PFSK-1 (cell line): ENCODE data around the gene NCOR2.

ENCODE experiments used
- FOXP2 ChIP-seq: optimal IDR thresholded peaks from 2 replicates; pipeline ENCODE3; 2011; ENCODE audit warnings: borderline replicate concordance, control low read depth, inconsistent platforms; ENCODE audit not compliant: insufficient read depth; ENCODE audit errors: extremely low read length, extremely low read depth
- POLR2AphosphoS5 ChIP-seq: IDR thresholded peaks from 2 replicates; pipeline ENCODE4 v1.6.1; 2012; ENCODE audit warnings: low read depth, mild to moderate bottlenecking, control low read depth, low read length, moderate library complexity
- SIN3A ChIP-seq: IDR thresholded peaks from 2 replicates; pipeline ENCODE4 v1.6.1; 2012; ENCODE audit warnings: mild to moderate bottlenecking, low read length, moderate library complexity, borderline replicate concordance; ENCODE audit not compliant: insufficient read depth
- TAF1 ChIP-seq: IDR thresholded peaks from 2 replicates; pipeline ENCODE4 v1.6.1; 2012; ENCODE audit warnings: low read length, control low read depth, borderline replicate concordance; ENCODE audit not compliant: insufficient read depth
- TF ChIP-seq, protein P1 (sequence below), 2 experiments: IDR thresholded peaks; 2 replicates each; pipeline versions ENCODE4 v1.6.1 to v1.8.0; 2011 to 2012; ENCODE audit warnings: low read depth in 2 of 2, low read length in 2 of 2, control low read depth in 1 of 2, inconsistent platforms in 1 of 2, mild to moderate bottlenecking in 1 of 2, moderate library complexity in 1 of 2; ENCODE audit not compliant: insufficient read depth in 1 of 2

Gene NCOR2

DNA sequence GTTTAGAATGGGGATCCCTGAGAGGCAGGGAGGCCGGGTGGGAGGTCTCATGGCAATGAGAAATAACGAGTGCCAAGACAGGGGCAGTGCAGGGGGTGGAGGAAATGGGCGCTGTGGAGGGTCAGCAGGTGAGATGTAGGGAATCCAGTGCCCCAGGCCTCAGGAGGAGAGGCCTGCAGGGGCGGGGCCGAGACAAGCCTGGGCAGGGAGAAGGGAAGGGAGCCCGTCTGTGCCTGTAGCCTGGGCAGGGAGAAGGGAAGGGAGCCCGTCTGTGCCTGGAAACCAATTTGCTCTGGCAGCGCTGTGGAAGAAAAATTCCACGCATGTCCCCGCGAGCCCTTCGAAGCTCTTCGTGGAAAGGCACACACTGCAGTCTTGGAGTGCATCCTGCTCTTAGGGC lies 10.6 kb upstream of the NCOR2 start:
- TF ChIP-seq FOXP2 (no peak), SIN3A (no peak)

DNA sequence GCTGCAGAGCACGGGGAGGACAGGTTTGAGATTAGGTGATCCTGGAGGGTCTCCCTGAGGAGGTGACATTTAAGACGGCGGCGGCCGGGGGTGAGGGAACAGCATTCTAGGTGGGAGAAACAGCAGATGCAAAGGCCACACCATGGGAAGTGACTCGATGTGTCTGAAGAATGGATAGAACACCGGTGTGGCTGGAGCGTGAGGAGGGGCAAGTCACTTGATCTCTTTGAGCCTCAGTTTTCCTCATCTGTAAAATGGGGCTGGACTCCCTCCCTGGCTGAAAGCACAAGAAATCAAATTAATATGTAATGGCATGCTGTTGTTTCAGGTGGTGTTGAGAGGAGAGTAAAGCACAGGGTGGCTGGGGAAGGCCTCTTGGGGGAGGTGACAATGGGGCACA lies 10.0 kb upstream of the NCOR2 start:
- TF ChIP-seq POLR2AphosphoS5 (no peak), SIN3A (no peak), FOXP2 (no peak), TAF1 (no peak)
- TF ChIP-seq, protein P1, sequence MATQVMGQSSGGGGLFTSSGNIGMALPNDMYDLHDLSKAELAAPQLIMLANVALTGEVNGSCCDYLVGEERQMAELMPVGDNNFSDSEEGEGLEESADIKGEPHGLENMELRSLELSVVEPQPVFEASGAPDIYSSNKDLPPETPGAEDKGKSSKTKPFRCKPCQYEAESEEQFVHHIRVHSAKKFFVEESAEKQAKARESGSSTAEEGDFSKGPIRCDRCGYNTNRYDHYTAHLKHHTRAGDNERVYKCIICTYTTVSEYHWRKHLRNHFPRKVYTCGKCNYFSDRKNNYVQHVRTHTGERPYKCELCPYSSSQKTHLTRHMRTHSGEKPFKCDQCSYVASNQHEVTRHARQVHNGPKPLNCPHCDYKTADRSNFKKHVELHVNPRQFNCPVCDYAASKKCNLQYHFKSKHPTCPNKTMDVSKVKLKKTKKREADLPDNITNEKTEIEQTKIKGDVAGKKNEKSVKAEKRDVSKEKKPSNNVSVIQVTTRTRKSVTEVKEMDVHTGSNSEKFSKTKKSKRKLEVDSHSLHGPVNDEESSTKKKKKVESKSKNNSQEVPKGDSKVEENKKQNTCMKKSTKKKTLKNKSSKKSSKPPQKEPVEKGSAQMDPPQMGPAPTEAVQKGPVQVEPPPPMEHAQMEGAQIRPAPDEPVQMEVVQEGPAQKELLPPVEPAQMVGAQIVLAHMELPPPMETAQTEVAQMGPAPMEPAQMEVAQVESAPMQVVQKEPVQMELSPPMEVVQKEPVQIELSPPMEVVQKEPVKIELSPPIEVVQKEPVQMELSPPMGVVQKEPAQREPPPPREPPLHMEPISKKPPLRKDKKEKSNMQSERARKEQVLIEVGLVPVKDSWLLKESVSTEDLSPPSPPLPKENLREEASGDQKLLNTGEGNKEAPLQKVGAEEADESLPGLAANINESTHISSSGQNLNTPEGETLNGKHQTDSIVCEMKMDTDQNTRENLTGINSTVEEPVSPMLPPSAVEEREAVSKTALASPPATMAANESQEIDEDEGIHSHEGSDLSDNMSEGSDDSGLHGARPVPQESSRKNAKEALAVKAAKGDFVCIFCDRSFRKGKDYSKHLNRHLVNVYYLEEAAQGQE (IDR thresholded peaks at IDR 0.05; ENCODE audit: insufficient read depth in 1 of 2, low read depth in 2 of 2, low read length in 2 of 2) = no peak

DNA sequence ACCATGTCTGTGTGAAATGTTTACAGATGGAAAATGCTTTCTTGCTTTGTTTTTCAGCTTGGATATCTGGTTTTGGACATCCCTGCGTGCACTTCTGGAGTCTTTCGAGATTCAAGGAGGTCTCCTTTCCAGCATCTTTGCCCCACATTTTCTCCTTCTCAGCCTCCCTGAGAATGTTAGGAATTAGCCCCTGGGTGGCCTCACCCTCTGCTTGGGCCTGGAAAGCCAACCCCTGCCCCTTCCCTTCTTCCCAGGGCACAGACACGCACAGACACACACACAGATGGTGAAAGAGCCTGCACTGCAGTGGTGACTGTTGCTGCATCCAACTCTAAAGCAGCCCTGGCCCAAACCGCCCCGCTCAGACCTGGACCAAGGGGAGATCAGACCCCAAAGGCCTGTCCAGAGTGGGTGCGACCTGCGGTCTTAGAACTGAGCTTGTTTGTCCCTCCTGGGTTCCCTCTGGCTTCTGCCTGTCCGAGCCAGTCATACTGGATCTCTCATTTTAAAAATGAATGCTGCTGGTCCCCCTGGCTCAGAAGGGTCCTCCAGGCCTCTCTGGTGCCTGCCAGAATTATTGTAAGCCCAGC lies 8.7 kb upstream of the NCOR2 start:
- TF ChIP-seq, protein P1 (IDR thresholded peaks at IDR 0.05; ENCODE audit: insufficient read depth in 1 of 2, low read depth in 2 of 2, low read length in 2 of 2) = no peak
- TF ChIP-seq FOXP2 (no peak), POLR2AphosphoS5 (no peak), SIN3A (no peak), TAF1 (no peak)

GRCh38 chr12:124573839-124574786 lies 6.7 kb upstream of the NCOR2 start:
- TF ChIP-seq FOXP2 = no peak
- TF ChIP-seq, protein P1 (IDR thresholded peaks at IDR 0.05; ENCODE audit: insufficient read depth in 1 of 2, low read depth in 2 of 2, low read length in 2 of 2) = no peak
- no peak for TF ChIP-seq TAF1
- no peak for TF ChIP-seq SIN3A
- TF ChIP-seq POLR2AphosphoS5 = no peak

GRCh38 chr12:124571556-124571955 lies 4.1 kb upstream of the NCOR2 start:
- TF ChIP-seq SIN3A = no peak

- TF ChIP-seq, protein P1 (IDR thresholded peaks at IDR 0.05; ENCODE audit: insufficient read depth in 1 of 2, low read depth in 2 of 2, low read length in 2 of 2) = no peak
- TF ChIP-seq POLR2AphosphoS5 = no peak
- TF ChIP-seq TAF1 = no peak
- no peak for TF ChIP-seq FOXP2
- TF ChIP-seq SIN3A = no peak
These were observed 3.4 kb upstream of the NCOR2 start for GRCh38 chr12:124570810-124571209.
